Islet precursor cell (in vitro differentiated cells): ENCODE results near the gene SINHCAF.
A peak's percentile ranks its signal among the peaks of the same experiment; 100 is the strongest.
"Not testable (repeated sequence)": the region's sequence is repeated elsewhere in the genome, so short reads cannot be mapped to it uniquely, and the experiment has no call there.

ENCODE experiments used
- DNase-seq: peaks from one replicate; pipeline ENCODE4 v3.0.0-alpha.2; 2018

Gene SINHCAF

DNA sequence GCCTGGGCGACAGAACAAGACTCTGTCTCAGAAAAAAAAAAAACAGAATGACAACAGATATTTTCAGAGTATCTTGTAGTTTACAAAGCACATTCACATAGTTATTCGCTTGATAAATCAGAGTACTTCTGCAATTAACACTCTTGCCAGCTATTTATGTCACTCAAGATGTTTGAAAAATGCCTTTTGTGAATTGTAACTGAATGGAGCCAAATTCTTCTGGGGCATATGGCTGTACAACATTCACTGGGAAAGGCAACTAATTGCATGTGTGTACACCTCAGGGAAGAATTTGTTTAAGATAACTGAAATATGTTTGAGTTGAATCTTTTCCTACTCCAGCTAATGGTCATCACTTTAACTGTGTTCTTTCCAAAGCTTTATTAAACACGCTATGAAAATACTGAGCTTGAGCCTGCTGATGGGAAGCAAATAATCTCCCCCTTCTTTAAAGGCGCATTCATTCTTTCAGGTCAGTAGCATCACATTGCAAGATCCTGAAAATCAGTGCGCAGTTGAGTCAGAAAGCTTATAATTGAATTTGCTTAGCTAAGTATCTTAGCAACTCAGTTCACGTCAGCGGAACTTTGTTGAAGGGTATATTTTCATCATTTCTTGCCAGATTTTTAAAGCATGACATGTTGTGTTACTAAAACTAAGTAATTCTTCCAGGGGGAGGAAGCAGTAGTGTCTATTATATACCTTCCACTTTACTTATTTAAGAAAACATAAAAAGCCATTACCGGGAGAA is 66.6 kb downstream of the SINHCAF start:
- DNase-seq = no peak

DNA sequence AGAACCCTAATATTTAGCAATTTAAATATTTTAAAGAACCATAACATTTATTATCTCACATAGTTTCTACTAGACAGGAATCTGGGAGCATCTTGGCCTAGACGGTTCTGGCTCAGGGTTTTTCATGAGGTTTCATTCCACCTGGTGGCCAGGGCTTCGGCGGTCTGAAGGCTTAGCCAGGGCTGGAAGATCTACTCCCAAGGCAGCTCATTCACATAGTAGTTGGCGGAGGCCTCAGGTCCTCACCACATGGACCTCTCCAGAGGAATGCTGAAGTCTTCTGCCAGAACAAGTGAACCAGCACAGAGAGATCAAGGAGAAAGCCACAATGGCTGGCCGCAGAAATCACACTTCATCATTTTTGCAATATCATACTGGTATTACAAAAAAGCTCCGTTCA is 68.2 kb downstream of the SINHCAF start:
- DNase-seq = no peak

DNA sequence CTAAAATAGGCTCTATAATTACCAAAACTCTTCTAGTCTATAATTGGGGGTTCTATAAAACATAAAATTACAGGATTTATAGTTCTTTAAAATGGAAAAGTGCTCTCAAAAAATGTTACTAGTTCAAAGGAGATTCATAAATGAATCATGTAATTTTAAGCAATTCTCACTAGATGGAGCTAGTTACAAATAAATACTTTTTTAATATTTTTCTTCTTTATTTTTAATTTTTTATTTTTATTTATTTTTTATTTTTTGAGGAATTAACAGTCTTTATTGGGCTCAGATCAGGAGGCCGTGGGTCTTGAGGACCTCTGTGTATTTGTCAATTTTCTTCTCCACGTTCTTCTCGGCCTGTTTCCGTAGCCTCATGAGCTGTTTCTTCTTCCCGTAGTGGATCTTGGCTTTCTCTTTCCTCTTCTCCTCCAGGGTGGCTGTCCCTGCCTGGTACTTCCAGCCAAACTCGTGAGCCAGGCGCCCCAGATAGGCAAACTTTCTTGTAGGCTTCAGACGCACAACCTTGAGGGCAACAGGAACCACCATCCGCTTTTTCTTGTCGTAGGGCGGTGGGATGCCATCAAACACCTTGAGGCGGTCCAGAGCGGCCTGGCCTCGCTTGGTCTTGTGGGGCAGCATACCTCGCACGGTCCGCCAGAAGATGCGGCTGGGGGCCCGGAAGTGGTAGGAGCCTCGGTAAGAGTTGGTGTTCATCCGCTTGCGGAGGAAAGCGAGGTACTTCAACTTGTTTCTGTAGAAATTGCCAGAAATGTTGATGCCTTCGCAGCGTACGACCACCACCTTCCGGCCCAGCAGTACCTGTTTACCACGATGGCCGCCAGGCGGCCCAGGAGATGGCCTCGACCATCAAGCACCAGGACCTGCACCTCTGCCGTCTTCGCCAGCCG is 74.0 kb downstream of the SINHCAF start:
- not testable (repeated sequence) for DNase-seq

DNA sequence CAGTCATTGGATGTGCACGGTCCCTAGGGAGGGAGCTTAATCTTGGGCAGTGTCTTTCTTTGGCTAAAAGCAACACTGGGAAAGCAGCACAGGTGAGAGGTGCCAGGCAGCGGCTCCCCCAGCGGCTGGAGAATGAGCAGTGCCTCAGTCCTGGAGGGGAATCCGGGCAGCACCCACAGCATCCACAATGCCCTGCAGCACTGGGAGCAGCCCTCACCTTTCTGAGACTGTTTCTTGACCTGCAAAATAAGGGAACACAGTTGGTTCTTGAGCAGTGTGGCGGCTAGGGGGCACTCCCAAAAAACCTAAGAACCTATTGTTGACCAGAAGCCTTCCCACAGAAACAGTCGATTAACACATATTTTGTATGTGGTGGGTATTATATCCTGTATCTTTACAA is 75.8 kb downstream of the SINHCAF start:
- no peak for DNase-seq

DNA sequence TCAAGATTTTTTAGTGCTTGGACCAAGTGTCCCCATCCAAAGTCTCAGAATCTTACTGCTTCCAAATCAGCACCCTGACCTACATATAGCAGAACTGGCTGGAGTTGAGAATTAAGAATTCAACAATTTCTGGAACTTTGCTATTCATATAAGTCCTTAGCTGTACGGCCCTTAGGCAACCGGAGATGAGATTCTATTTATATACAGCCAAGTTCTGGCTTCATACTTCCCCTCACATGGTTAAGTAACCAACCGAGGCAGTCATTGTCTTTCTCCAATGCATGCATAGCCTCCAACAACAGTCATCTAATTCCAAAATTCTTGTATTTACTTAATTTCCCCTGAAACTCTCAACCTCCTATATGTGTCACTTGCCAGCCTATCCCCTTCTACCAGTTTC is 76.6 kb downstream of the SINHCAF start:
- DNase-seq = no peak

DNA sequence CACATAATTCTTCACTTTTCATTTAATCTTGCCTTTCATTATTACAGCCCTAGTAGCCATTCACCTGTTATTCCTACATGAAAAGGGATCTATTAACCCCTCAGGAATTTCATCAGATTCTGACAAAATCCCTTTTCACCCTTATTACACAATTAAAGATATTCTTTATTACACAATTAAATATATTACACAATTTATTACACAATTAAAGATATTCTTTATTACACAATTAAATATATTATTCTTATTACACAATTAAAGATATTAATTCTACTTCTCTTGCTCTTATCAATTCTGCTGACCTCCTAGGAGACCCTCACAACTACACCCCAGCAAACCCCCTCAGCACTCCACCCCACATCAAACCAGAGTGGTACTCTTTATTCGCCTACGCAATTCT is 77.1 kb downstream of the SINHCAF start:
- no peak for DNase-seq

DNA sequence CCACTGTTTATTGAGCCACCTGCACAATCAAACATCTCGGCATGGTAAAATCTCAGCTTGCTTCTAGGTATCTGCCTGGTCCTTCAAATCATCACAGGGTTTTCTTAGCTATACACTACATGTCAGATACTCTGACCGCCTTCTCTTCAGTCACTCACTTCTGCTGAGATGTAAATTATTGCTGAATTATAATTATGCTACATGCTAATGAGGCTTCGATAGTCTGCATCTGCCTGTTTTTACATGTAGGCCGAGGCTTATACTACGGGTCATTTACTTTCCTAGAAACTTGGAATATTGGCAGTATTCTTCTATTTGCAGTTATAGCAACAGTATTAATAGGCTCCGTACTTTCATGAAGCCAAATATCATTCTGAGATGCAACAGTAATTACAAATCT is 77.6 kb downstream of the SINHCAF start:
- no peak for DNase-seq

DNA sequence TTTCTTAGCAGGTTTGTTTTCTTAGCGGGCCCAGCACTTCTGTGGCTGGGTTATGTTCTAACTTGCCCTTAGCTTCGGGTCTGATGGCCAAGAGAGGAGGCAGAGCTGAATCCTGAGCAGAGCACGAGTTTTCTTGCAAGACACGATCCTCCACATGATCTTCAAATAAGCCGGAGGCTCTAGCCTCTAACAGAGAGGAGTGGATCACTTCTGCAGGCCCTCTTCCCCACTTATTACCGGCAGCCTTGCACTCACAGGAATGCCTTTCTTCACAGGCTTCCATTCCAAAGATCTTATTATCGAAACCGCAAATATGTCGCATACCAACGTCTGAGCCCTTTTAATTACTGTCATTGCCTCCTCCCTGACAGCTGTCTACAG is 79.5 kb downstream of the SINHCAF start:
- peak; percentile 87 for DNase-seq

DNA sequence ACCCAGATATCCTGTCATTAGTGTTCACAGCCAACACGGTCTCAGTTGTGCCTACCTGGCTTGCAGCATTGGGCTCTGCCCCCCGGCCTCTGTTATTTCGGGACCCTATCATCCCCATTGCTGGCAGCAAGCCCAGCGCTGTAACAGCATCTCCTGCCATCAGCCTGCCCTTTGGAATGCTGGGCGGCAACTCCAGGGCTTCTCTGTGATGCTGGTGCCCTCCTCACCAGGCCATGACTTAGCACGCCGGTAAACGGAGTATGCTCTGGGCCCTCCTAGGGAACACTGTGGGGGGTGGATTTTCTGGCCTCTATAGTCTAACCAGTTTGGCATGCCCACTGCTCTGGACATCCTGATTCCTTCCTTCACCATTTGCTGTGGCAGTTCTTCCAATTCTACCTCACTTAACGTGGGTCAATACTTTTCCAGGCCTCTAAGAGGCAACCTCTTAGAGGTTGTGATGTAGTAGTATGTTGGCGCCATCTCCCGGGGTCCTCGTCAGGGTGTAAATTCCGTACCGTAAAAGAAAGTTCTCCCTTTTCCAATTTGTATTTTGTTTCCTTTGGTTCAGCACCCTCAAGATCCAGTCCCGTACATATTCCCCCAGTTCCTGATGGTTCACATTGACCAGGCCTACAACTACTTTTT is 80.0 kb downstream of the SINHCAF start:
- peak; percentile 71 for DNase-seq

DNA sequence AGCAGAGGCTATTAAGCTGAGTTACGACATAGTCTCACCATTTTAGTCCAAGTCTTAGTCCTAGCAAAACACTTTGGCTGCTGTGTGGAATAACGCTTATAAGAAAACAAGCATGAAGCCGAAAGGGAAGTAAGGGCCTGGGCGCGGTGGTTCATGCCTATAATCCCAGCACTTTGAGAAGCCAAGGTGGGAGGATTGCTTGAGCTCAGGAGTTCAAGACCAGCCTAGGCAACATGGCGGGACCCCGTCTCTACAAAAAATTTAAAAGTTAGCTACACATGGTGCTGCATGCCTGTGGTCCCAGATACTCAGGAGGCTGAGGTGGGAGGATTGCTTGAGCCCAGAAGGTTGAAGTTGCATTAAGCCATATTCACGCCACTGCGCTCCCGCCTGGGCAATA is 83.5 kb downstream of the SINHCAF start:
- DNase-seq = not testable (repeated sequence)

DNA sequence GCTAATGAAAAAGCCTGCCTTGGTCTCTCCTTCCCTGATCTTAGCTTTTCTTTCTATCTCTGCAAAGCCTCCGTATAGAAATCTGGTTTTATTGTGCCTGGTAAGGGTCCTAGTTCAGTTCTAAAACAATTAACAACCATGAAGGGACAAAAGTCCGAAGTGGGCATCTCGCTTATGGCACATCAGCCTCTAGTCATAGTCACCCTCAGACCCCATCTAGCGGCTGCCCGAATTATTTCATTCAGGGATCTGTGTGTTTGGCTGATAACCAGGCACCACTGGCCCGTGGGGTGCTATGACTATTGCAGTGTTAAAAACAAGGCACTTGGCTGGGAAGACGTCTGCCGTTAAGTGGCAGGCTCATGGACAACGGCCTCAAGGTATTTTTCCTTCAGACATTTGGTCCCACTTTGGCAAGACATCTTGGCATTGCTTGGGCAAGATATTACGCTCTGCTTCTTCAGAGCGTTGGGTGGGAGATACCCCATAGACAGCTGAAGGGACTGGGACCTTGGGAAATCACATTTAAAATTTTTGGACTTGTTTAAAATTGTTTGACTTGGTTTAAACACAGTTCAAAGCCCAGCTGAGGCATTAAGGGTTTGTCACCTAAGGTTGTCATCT is 87.1 kb downstream of the SINHCAF start:
- DNase-seq = peak; percentile 89

DNA sequence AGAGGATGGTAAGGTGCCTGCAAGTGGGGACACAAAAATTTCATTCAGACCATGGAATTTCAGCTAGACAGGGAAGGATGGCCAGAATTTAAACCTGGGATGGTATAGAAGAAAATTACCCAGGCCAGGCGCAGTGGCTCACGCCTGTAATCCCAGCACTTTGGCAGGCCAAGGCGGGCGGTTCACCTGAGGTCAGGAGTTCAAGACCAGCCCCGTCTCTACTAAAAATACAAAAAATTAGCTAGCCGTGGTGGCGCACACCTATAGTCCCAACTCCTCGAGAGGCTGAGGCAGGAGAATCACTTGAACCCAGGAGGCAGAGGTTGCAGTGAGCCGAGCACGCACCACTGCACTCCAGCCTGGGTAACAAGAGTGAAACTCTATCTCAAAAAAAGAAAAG is 87.6 kb downstream of the SINHCAF start:
- DNase-seq = not testable (repeated sequence)

DNA sequence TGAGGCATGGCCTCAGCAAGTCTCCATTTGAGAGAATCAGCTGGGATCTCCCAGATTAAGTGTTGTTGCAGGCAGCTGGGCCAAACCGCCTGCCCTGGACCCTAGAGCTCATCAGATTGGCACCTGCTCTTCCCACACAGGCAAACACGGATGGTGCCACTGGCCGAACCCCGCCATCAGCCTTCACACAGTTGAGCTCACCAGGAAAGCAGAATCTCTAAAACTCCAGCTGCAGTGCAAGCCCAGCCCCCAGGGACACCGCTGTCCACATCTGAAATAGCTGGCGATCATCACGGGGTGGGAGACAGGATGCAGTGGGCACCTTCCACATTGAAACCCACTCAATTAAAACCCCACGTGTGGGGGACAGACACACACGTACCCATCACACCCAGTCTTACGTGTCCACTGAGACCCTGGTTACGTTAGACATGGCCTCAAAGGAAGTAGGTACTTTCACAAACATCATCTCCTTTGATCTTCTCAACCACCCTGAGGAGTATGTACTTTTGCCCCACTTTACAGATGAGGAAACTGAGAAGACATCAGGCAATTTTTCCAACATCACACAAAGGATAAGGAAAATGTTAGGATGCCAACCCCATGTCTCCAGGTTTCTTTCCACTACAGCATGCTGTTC is 88.8 kb downstream of the SINHCAF start:
- peak; percentile 56 for DNase-seq

DNA sequence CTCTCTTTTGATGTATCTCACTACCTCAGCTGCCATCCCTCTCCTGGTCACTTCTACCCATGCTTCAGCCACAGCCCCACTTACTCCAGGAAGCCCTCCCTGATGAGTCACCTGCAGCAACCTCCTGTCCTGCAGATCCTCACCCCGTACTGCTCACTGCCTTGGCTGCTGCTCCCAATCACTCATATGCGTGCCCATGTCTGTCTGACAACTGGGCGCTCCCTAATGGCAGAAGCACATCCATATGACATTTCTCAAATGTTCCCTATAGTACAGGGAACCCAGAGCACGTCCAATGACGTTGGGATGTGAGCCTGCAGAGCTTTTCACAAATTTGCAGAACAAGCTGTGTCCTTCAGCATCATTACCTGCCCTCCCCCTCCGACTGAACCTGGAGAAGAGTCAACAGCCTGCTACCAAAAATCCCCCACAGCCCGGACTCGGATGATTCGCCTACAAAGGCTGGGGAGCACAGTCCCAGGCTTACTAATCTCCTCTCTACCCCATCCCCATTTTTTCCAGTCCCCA is 90.0 kb downstream of the SINHCAF start:
- peak; percentile 67 for DNase-seq

DNA sequence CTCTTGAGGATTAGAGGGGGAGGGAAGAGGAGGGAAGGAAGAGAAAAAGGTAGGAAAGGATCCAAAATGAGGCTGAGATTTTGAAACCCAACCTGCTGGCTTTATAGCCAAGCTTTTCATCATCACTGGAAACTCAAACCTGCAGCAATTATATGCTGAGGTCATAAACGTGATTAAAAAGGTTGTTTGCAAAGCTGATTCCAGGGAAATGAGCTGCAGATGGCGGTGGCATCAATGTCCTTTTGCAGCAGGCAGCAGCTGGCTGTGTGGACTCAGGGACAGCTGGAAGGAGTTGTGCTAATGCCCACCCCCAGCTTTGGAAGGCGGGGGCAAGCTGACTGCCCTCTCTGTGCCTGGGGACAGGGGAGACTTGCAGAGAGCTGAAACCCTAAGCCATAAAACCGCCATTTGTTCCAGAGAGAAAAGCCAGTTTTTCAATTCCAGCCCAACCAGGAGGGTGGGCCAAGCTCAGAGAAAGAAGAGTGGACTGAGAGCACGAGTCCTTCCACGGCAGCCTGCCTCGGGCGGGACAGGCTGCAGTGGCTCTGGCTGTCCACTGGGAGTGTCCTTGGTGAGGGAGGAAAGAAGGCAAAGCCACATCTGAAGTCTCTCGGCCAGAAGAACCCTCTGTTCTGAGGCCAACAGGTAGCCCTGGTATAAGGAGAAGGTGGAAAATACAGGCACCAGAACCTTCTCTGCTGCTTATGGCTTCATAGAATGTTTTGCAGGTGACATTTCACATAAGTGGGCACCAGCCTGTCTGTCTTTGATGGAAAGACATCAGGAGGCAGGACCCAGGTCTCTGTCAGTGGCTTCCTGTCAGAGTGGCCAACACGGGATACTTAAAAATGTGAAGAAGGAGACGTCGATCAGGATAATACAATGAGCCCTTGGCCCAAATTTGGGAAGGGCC is 90.7 kb downstream of the SINHCAF start:
- peak; percentile 94 for DNase-seq

DNA sequence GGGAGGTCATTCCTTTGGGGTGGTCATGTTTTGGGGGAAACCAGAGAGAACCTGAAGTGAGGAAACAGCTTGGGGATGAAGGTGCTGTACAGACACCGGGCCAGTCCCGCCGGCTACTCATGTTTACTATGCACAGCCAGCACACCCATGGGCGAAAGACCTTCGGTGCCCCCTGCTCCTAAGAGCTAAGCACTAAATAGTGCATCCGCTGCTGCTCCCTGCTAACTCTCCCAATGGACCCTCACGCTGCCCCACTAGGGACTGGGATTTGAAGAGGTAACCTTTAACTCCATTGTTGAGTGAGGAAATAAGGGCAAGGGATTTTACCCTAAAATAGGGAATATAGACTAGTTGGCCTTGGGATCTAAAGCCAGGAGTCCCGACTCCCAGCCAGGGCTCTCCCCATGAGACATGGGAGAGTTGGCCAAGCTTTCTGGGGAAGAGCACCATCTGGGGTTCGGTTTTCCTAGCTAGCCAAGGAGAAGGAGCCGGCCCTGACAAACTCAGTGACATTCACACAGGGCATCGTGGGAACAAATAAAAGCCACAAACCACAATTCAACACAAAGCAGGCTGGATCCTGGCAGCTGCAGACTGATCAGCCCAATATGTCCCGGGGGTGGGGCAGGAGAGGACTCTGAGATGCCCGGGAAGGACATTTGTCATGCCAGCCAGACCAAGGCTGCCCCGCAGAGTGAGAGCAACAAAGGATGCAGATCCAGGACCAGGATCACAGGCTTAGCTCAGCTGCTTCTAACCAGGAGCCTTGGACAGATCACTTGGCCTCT is 91.7 kb downstream of the SINHCAF start:
- DNase-seq = peak; percentile 55

DNA sequence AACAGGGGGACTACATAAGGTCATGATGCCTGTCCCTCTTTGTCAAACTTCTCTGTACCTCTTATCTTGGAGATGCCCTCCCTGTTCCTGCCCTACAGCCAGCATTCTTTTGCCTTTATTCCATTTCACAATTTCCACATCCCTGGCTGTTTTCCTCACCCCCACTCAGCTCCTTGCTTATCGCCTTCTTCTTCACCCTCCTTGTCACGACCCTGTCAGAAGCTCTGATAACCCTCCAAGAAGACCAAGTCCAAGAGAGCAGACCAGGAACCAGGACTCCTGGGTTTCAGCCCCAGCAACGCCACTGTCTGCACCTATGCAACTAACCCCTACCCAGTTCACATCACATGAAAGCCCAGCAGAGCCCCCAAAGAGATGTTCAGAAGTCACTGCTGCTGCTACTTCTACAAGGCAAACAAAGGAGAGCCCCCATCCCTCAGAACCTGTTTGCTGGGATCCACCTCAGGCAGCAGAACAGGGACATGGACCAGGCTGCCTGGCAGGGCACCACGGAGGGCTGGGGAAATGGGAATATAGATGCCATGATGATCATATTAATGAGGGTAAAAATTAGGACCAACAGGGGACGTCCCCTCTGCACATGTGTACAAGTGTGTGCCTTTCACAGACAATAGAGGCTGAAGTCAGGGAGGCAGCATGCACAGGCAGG is 92.8 kb downstream of the SINHCAF start:
- DNase-seq = peak; percentile 46

DNA sequence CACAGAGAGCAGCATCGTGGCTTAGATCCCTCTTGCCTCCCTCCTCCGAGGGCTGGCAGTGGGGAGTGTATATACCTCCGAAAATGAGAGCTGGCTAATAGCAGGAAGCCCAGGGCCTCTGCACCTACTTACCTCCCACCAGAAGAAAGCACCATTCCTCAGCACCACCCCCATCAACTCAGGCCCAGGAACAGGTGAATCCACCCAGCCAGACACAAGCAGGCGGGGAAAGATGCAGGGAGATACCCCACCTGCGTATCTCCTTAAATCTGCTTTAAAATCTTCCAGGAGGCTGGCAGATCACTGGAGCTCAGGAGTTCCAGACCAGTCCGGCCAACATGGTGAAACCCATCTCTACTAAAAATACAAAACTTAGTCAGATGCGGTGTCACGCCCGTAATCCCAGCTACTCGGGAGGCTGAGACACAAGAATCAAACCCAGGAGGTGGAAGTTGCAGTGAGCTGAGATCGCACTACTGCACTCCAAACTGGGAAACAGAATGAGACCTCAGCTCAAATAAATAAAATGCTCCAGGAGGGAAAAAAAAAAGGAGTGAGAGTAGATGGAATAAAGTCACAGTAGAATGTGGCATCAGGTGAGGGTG is 93.5 kb downstream of the SINHCAF start:
- DNase-seq = no peak

DNA sequence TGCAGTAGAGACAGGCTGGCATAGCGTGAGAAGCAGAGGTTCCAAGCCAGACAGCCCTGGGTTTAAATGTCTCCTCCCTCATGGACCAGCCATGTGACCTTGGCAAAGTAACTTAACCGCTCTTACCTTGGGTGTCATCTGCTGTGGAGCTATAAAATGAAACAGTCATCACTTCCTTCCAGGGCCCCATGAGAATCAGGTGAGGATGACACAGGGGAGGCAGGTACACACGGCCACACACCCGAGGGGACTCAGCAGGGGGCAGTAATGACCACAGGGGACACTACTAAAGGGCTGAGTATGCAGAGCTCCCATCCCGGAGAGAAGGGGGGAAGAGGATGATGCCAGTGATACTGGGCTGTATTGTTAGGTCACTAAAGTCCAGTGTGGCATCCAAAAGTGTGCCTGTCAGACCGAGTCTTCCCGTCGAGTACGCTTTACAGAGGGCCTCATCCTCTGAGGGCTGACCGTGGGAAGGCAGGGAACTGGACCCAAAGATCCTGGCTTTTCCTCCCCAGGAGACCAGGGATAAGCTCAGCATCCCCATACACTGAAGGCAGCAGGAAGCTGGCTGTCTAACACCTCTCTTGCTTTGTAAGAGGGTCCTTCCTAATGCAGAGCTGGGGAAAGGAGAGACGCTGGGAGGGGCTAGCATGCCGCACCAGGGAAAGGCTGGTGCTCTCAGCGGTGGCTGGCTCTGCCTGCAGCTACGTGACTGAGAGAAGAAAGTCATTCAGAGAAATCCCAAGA is 94.2 kb downstream of the SINHCAF start:
- DNase-seq = peak; percentile 51
